Fibroblast of upper back skin (primary cell): Measurements from ENCODE around the gene KLHL29.

ENCODE experiments used
- DNase-seq: peaks from one replicate; pipeline ENCODE4 v3.0.0-alpha.2; 2013

The KLHL29 gene

DNA sequence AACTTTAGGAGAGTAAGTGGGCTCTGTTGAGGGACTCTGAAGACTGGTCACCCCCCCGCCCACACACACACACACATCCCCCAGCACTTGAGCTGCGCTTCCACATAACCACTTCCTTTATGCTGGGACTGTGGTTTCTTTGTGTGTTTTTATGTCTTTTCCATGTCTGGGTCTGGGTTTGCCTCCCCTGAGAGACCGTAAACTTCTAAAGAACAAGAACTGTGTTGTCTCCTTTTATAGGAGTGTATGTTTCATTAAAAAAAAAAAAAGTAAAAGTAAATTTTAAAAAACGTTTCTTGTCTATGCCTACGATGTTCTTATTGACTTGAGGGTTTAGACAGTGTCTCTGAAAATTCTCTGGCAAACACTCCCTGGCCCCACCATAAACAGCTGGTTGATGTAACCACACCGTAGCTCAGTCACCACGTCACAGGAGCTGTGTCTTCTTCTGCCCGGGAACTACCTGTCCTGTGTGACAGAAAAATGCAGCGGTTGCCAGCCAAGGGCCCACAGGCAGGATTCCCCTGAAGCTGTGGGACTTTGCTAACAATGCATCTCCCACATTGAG, 68.0 kb downstream of the KLHL29 start:
- peak; percentile 78 for DNase-seq

DNA sequence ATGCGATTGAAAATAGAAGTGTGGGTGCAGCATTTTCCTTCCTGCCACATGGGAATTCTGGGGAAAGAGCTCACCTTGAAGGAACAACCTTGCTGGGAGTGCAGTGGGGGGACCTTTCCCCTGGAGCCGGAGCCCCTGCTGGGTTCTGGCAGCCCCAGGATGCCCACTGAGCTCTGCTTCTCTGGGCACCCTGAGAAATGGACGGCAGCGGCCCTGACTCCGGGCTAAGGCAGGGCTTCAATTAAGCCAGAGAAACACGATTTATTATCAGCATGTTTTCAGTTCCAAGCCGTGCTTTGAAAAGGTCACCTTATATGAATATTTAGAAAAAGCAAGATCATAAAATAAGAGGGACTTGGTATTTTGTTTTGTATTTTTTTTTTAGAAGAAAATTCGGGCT, 68.5 kb downstream of the KLHL29 start:
- no peak for DNase-seq

DNA sequence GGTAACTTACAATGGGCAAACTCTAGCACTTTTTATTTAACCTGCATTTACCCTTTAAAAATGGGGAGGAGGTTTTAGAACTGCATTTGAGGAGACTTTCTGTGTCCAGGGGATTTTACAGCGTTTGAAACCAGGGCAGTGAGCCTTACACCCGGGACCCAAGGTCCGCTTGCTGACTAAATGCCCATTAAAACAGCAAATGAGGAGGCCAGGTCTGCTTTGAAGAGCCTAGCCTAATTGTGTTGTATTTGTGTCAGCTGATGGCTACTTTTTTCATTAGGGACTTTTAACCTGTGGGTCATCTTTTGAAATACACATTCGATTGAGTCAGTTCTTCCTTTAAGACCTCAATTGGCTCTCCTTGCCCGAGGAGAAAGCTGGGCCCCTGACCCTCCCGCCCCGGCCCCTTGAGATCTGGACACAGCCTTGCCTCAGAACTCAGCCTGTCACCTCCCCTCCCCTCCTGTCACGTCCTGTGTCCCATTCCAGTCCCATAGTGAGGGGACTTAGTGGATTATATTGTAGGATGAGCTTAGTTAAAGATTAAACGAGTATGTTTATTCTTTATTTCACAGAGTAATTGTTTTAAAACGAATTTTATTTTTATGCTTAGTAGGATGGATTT, 69.0 kb downstream of the KLHL29 start:
- no peak for DNase-seq

DNA sequence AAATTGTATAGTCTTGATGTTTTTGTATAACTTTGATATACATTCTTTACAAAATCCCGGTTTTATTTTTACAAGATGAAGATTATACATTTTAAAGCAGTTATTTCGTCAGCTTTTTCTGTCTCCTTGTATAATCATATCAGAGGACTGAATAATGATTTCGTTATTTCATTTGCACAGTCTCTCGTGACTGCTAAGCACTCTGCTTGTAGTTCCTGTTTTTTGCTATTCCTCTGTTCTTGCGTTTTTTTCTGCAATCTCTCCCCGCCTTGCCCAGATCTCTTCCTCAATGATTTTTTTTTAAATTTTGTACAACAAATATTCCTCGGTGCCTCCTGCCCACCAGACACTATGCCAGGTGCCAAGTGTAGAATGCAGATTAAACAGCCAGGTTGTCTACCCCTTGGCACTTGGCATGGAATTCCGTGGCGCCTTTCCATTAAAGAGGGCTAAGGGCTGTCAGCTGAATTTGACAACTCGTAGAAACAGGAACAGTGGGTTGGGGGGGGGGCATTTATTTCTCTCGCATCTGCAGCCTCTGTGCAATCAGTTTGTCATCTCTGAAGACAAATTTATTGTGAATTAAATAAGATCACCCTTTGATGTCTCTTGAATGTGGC, 69.6 kb downstream of the KLHL29 start:
- DNase-seq: no peak

DNA sequence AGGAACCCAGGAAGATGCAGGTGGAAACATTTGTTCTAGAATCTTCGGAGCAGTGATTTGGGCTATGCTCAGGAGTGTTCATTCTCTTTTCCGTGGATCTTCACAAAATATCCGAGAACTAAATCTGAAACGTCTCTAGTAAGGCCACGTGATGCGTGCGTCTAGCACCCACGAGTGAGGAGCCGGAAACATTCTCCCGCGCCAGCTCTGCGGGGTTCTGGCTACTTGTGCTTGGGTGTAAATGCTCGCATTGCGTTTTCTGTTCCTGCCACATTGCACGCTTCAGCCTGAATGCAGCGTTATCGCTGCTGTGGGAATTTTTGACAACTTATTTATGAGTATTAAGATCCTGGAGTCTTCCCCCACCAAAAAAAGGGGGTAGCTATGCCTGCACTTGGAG, 71.4 kb downstream of the KLHL29 start:
- no peak for DNase-seq

DNA sequence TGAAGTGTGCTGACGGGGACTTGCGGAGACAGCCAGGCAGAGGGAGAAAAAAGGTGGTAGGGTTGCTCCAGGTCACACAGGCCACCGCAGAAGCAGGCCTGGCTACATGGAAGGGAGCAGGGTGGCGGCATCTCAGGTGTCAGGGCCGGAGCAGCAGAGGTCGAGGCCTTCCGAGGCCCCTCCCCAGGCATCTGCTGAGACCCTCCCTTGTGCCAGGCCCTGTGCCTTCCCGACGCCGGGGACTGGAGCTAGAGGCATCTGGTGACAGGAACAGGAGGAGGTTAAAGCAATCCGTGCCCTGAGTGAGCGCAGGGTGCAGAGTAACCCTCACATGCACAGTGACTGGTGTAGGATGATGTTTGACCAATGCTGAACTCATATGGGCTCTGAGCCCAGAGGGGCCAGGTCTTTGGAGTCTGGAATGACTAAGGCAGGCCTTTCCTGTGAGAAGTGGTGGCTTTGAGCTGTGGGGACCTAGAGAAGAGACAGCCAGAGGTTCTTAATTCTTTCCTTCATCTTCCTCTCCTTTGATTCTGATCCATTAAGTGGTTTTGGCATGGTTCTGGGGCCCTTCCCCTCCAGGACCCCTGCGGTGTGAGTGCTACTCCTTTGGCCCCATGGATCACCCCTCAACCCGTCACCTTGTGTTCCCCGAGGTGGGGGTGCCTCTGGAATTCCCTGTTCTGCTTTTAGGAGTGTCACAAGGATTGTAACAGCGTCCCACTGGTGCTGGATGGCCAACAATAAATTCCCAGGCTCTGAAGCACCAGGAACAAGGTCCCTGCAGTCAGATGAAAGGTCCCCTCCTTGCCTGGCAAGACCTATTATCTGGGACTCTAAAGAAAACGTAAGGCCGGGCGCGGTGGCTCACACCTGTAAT, 72.1 kb downstream of the KLHL29 start:
- peak; percentile 51 for DNase-seq

DNA sequence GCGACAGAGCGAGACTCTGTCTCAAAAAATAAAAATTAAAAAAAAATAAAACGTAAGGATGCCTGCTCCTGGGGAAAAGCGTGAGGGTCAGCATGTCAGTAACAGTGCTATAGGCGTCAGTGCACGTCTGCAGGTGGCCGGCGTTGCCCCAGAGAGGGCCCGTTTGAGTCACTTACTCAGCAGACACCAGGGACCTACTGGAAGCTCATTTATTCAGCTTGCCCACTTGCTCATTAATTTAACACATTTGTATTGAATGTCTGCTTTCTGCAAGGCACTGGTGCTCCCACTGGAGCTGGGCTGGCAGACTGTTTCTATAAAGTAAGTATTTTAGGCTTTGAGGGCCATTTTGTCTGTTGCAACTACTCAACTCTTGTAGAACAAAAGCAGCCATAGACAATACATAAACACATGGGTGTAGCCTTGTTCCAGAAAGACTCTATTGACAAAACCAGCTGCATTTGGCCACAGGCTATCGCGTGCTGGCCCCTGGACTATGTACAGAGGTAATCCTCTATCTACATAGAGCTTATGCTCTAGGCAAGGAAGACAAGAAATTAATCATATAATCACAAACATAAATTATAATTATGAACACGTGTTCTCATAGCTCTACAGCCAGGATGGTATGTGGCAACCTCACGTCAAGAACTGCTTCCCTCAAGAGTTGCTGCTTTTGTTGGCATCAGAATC, 73.2 kb downstream of the KLHL29 start:
- DNase-seq: no peak

DNA sequence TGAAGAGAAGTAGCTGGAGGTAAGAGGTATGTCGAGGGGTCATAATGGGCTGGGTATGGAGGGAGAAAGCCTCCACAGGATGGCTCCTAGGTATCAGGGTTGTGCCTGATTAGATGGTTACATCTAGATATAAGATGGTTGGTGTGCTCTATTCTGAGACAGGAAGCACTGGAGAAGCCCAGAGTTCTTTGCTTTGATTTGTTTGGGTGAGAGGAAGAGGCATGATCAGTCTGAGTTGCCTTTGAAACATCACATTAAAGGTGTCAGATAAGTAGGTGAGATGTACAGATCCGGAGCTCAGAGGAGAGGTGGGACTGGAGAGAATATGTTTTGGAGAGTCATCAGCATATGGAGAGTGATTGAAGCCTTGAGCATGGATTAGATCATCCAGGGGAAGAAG, 74.1 kb downstream of the KLHL29 start:
- DNase-seq: no peak

DNA sequence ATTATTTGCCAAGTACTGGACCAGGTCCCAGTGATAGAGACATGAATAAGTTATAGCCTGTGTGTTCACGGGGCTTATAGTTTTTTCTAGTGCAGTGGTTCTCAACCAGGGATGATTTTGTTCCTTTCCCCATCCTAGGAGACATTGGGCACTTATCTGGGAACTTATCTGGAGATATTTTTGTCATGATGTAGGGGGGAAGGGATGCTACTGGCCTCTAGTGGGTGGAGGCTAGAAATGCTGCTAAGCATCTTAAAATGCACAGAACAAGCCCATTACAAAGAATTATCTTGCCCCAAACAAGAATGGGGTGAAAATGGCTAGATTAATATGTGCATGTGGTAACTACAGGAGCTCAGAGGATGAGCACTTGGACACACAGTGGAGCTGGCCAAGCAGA, 75.2 kb downstream of the KLHL29 start:
- DNase-seq: peak; percentile 22

DNA sequence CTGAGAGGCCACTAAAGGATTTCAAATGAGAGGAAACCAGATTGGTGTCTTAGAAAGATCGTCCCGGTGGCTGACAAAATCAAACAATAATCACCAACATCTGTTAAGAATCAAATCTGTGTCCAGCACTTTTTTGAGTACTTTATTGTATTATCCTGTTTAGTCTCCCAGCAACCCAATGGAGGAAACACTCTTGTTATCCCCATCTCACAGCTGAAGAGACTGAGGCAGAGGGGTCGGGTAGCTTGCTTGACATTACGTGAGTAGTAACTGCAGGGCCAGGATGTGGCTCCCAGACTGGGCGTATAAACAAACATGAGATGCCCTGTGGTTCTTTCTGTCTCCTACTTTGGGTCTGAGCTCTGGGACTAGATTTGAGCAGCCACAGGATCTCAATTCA, 76.0 kb downstream of the KLHL29 start:
- no peak for DNase-seq

DNA sequence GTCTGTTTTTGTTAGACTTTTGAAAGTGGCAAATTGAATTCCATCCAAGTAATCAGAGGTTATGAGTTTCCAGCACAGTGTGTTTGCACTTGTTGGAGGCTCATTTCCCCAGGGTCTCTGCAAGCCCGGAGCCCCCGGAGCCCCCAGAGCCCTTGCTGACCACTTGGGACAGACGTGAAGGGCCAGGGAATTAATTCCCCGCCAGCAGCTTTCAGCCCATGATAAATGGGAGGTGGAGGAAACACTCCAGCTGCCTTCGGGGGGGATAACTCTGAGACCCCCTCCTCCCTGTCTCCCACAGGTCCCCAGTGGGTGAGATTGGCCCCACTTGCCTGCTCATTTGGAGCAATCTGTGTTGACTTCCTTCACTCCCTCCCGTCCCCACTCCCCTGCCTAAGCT, 79.2 kb downstream of the KLHL29 start:
- no peak for DNase-seq

DNA sequence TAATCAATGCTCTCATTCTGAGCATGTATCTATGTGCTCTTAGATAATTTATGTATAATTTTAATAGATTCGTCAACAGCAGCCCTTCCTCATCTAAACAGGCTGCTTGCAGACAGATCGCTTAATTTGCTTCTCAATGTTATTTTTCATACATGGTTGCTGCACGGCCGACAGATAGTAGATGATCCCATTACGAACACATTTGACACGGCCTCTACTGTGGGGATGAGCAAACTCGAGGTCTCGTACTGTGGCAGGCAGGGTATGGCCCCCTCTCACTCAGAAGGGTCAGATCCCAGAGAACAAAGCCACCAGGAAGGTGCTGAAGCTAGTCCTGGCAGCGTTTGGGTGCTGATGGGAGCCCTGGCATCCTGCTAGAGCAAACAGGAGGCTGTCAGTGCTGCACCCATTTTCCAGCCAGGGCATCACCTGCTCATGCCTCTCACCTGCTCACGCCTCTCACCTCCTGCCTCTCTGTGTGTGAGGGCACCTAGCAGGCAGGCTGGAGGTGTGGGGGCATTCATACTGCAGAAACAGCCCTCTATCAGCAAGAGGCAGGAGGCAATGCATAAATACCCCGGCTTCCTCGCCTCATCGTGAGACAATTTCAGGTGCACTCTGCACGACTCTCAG, 80.0 kb downstream of the KLHL29 start:
- no peak for DNase-seq

DNA sequence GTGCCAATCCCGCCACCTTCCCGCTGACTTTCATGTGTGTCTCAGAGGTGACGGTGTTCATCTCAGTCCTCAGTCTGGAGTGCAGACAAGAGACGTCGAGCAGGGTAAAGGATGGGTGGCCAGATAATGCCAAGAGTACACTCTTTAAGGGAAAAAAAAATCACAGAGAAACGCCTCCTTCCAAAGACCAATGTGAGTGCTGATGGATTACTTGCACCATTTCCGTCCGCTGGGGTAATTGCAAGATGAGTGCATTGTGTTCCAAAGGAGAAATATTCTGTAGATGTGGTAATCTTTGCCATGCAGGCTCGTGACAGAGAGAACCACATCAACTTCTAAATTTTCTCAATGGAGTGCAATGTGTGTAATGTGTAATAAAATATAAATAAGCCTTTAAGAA, 81.0 kb downstream of the KLHL29 start:
- no peak for DNase-seq

DNA sequence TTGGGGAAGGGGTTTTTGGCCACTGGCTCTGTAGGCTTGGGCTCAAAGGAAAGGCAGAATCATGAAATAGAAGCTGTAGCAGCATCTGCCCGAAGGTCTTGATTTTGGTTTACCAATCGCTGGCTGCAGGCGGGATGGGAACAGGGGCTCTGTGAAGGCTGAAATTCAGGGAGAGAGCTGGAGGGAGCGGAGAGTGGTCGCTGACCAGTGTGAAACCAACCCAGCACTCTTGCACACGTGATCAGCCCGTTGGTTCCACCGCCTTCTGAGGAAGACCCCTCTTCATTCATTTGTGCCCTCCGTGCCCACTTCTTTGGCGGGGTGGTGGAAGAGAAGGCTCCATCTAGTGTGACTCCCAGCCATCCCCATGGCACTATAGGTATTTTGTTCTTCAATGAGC, 82.6 kb downstream of the KLHL29 start:
- DNase-seq: no peak

DNA sequence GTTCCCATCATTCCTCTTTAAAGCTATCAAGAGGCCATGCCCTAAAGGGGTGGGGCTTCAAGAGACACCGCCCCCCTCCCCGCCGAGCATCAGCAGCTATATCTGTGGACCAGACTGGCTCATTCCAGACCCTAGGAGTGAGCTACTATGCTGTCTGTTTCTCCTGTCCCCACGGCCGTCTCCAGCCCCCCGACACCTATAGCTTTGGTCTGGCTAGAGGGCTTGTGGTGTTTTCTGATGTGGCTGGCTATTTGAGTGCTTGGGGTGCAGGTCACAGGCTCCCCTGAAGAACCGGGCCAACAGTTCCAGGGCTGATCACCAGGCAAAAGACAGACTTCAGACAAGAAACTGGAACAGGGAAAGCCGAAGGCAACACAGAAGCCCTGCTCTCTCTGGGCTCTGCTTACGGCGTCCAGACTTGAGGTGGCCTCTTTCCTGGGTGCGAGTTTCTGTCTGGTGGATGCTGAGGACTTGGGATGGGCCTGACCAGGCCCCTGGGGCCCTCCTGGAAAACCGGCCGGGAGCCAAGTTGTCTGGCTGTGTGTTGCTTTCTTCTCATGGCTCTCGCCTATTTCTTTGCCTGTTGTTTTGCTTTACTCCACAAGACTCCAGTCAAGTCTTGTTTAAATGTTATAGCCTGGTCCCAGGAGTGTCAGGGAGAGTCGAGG, 83.6 kb downstream of the KLHL29 start:
- no peak for DNase-seq

DNA sequence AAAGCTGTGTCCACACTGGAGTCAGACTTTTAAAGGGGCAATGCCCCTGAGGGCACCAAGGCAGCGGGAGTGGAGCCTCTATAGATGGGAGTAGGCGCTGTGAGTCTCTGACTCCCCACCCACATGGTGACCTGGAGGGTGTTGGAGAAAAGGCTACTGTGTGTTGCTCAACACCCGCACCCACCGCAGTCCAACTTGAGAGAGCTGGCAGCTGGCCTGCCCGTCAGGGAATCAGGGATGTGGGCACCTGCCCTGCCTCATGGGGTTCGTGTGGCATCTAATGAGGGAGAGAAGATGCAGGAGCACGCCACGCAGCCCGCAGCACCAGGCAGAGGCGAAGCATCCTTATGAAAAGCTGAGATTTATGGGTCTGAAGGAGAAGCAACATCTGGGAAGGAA, 84.2 kb downstream of the KLHL29 start:
- no peak for DNase-seq

DNA sequence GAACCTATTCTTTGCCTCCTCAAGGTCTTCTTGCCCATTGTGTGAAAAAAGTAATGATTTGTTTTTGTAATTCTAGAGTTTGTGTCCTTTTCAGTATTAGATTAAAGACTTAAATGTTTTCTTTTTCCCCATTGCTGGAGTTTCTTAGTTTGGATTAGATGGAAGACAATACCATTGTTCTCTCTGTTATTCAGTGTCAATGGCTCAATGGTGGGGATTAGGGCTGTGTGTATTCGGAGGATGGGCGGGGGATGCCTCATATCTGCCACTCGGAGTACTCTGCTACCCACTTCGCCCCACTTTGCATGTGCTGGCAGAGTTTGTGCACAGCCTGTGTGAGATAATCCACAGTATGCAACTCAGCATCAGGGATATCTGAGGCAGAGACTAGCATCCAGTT, 90.1 kb downstream of the KLHL29 start:
- DNase-seq: no peak

DNA sequence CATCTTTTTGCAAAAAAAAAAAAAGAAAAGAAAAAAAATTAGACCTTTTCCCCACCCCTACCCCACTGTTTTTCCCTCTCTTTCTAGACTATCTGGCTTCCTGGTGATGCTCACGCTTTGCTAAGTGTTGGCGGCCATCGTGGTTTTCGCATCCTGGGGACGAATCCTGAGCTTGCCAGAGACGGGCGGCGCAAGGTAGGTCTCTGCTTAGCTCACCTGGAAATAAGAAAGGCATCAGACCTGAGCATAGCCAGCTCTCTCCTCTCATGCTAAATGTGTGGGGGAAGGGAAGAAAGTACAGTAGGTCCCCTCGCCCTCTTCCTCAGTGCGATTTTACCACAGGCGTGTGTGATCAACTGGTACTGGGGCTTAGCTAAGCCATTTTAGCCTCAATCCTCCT, 90.5 kb downstream of the KLHL29 start:
- DNase-seq: no peak

DNA sequence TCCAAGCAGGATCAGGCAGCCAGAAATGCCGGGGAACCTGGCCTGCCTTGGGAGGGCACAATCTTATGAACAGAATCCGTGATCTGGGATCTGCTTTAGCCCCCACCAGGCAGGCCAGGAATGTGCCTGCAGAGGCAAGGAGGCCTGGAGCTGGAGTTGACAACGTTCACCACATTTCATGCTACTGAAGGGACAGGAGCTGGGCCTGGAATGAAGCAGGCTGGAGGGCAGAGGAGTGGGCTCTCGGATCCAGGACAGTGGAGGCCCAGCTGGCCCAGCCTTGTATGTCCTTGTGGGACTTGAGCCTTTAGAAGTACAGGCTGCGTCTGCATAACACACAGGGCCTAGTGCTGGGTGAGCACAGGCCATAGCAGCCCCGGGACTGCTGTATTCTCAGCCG, 91.8 kb downstream of the KLHL29 start:
- no peak for DNase-seq

DNA sequence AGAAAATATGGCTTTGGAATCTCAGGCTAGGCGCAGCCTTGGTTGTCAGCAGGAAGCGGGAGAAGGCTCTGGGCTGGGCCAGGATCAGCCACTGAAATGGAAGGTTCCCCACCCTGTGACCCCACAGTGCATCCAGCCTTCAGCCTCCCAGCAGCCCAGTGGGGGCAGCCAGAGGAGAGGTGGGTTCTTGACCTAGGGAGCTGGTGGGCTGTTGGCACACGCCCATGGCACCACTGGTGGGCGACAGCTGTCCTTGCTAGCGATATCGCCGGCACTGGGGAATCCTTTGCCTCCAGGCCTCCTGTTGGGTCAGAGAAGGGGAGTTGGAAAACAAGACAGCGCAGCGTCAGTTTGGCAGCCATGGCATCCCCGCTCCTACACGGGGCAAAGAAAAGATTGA, 92.4 kb downstream of the KLHL29 start:
- no peak for DNase-seq

DNA sequence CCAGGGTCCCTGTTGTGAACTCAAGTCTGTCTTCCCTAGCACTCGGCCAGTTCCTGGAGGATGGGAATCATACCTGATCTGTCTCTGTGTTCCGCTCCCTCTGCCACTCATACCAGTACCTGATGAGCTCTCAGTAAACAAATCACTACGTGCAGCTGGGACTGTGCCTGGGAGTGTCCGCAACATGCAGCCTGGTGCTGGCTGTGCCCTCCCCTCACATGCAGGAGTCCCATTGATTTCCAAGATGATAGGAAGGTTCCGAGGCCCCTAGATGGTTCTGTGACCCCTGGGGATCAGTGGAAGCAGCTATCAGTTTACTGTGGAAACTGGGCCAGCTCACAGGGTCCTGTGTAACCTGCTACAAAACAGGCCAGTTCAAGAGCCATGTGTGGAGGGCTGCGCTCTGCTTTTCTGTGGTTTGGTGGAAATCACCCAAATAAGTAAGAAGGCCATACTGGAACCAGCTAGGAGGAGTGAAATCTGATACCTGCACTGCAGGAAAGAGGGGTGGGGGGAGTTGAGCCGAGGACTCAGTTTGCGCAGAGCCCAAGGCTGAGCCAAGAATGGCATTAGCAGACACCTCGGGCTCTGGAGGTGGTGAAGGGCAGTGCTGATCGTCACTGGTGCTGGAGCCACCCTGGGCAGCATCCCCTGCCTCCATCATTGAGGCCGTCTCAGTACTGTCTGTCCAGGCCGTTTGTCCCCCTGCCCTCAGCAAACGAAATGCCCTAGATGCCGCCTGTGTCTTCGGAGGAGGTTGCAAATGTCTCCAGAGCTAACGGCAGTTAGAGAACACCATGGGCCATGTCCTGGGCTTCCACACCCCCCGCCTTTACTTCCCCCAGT, 93.3 kb downstream of the KLHL29 start:
- DNase-seq: no peak
